AG09319 (cell line): Measurements from ENCODE around the gene RAB8B.

Experiments used
- DNase-seq: peaks from one replicate; pipeline ENCODE4 v3.0.0-alpha.2; 2010; ENCODE audit warnings: low read depth; ENCODE audit errors: extremely low read depth
- TF ChIP-seq, protein P1 (sequence below): IDR thresholded peaks from 2 replicates; pipeline ENCODE4 v1.5.1; 2011; ENCODE audit warnings: low read depth, mild to moderate bottlenecking, inconsistent platforms, low read length, moderate library complexity

The RAB8B gene

DNA sequence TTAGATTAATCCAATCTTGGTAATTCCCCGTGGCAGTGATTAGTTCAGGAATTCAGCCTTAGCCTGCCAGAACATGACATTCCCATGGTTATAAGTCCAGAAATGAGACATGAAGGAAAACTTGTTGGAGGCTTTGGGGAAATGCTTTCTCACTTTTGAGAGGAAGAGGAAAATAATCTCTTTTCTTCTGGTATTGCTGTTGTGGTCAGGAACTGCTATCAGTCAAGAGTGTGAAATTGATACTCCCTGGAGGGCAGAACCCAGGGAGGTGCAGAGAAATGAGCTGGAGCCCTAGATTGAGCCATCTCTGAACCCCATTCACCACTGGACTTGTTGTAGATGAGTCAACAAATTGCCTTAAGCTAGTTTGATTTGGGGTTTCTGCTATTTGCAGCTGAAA is 49.4 kb downstream of the RAB8B start:
- TF ChIP-seq, protein P1, sequence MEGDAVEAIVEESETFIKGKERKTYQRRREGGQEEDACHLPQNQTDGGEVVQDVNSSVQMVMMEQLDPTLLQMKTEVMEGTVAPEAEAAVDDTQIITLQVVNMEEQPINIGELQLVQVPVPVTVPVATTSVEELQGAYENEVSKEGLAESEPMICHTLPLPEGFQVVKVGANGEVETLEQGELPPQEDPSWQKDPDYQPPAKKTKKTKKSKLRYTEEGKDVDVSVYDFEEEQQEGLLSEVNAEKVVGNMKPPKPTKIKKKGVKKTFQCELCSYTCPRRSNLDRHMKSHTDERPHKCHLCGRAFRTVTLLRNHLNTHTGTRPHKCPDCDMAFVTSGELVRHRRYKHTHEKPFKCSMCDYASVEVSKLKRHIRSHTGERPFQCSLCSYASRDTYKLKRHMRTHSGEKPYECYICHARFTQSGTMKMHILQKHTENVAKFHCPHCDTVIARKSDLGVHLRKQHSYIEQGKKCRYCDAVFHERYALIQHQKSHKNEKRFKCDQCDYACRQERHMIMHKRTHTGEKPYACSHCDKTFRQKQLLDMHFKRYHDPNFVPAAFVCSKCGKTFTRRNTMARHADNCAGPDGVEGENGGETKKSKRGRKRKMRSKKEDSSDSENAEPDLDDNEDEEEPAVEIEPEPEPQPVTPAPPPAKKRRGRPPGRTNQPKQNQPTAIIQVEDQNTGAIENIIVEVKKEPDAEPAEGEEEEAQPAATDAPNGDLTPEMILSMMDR: no peak
- peak; percentile 60 for DNase-seq

DNA sequence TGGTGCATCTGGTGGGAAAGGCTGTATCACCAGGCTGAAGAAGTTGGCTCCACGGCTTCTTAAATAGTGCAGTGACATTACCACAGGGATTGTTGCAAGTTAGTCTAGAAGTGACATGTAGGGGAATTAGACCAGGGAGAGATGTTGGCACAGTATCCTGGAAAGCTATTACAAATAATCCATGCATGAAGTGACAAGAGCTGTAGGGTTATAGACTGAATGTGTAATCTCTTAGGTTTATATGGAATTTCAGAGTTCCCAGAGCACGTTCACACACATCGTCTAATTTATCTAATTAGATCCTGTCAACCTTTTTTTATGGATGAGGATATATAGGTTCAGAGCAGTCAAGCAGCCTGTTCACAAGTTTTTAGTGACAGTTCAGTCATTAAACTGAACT is 50.7 kb downstream of the RAB8B start:
- DNase-seq: no peak
- TF ChIP-seq, protein P1: no peak

DNA sequence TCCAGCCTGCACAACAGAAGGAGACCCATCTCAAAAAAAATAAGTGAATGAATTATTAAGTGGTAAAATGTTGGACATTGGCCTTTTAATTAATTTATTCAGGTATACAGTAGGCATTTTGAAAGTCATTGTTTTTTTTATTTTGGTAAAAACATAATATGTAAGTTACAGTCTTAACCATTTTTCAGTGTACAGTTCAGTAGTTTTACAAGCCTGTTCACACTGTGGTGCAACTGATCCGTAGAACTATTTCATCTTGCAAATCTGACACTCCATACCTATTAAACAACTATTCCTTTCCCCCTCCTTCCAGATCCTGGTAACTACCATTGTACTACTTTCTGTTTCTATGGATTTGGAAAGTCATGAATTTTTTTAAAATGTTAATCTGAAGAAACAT is 51.9 kb downstream of the RAB8B start:
- DNase-seq: no peak
- TF ChIP-seq, protein P1: no peak

DNA sequence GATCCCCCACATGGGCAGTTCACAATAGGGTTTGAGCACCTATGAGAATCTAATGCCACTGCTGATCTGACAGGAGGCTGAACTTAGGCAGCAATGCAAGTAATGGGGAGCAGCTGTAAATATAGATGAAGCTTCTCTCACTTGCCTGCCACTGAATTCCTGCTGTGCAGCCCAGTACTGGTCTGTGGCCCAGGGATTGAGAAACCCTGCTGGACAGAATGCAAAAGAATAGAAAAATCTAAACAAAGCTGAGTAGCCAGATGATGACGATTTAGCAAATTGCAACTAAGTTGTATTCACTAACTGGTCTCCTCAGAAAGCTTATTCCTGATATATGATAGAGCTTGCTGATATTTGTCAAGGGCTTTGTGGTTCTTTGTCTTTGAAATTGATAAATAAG is 53.7 kb downstream of the RAB8B start:
- TF ChIP-seq, protein P1: peak; percentile 13

DNA sequence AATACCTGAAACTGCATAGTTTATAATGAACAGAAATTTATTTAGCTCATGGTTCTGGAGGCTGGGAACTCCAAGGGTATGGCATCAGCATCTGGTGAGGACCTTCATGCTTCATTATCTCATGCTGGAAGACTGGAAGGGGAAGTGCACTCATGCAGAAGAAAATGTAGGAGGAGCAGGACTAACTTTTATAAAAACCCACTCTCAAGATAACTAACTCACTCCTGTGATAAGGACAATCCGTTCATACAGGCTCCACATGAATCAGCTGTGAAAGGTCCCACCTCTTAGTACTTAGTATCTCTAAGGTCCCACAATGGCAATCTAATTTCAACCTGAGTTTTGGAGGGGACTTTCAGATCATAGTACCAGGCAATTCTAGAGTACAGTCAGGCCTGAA is 54.4 kb downstream of the RAB8B start:
- no peak for DNase-seq
- TF ChIP-seq, protein P1: no peak

More for the DNA sequence above, 53.7 kb downstream of the RAB8B start:
- peak; percentile 64 for DNase-seq

DNA sequence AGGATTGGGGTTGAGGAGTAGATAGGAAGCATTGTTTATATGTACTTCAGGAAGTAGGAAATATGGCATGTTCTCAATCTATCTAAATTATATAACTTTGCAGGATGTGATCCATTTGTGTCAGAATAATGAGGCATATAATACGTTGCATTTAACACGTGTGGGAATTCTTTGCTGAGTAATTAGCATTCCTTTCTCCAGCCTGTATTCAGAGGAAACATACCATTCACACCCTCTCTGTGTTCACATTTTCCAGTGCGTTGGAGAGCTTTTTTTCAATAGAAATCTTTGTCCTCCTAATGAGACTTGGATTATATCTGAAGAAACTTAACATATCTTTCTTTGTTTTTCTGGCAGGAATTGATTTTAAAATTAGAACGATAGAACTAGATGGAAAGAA is 55.0 kb downstream of the RAB8B start:
- DNase-seq: no peak
- TF ChIP-seq, protein P1: no peak

DNA sequence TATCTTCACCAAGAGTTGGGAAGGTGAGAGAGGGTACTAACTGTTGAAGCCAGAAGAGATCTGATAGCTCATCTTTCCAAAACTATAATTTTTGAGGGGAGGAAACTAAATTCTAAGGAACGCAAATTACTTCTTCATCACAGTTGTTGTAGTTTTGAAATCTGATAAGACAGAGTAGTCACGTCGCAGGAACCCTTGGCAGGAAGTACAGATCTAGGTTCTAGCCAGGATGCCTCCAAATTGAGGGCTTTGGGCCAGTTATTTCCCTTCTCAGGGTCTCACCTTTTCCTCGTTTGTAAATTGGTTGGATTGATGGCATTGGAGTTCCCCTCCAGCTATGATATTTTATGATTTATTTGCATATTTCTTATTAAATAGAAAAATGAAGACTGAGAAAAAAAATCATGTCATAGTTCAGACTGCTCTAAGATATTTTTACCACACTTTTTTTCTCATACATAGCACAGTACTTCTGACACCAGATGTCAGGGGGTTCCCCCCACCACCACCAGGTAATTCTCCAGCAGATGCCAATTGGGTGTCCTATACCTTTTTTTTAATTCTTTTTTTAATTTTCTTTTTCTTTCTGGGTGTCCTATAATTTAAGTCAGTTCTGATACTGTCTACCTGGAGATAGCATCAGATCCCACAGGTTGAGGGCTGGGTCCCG is 55.7 kb downstream of the RAB8B start:
- TF ChIP-seq, protein P1: no peak
- DNase-seq: no peak
